Brain pericyte (primary cell): ENCODE data around the gene APOBEC3B.
A peak's percentile ranks its signal among the peaks of the same experiment; 100 is the strongest.
"Not testable (repeated sequence)": the region's sequence is repeated elsewhere in the genome, so short reads cannot be mapped to it uniquely, and the experiment has no call there.

Source experiments
- DNase-seq: peaks from one replicate; pipeline ENCODE4 v3.0.0-alpha.2; 2012; ENCODE audit warnings: low read depth, low spot score

APOBEC3B gene

GRCh38 chr22:38981992-38982927 is at the start of gene APOBEC3B:
Gene APOBEC3B (plus strand): TSS chr22:38982347. CDS start chr22:38982454, 107 bp downstream.
- DNase-seq: peak; percentile 65

- DNase-seq: no peak
These were observed 47.1 kb upstream of the APOBEC3B start for GRCh38 chr22:38935023-38935422.

DNA sequence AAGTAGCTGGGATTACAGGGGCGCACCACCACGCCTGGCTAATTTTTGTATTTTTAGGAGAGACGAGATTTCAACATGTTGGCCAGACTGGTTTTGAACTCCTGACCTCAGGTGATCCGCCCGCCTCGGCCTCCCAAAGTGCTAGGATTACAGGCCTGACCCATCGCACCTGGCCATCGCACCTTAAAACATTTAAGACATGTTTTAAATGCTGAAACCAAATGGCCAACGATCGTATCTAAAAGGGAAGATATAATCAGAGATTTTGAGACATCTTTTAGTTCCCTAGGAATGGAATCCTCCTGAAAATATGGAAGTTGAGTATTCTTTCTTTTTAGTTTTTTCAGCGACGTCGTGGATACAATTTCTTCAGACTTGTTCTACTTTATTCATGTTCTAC is 46.5 kb upstream of the APOBEC3B start:
- DNase-seq: no peak

GRCh38 chr22:38936562-38936961 is 45.6 kb upstream of the APOBEC3B start:
- no peak for DNase-seq

DNA sequence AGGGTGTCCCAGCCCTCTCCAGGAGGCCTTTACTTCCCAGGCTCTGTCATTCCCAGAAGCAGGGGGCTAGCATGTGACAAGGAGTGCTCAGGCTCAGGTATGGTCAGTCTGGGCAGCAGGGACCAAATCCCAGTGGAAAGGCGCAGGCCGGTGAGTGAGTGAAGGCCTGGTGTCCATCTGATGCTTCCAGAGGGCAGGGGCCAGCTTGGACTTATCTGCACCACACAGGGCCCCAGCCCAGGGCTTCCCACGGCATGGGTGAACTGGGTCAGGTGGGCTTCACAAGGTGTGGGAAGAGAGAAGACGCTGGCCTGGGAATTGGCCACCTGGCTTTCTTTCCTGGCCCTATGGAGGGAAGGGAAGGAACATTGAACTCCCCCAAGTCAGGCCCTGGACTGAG is 45.1 kb upstream of the APOBEC3B start:
- DNase-seq: no peak

- DNase-seq: no peak
These were observed 44.6 kb upstream of the APOBEC3B start for GRCh38 chr22:38937541-38937940.

- no peak for DNase-seq
These were observed 43.9 kb upstream of the APOBEC3B start for GRCh38 chr22:38938221-38938620.

DNA sequence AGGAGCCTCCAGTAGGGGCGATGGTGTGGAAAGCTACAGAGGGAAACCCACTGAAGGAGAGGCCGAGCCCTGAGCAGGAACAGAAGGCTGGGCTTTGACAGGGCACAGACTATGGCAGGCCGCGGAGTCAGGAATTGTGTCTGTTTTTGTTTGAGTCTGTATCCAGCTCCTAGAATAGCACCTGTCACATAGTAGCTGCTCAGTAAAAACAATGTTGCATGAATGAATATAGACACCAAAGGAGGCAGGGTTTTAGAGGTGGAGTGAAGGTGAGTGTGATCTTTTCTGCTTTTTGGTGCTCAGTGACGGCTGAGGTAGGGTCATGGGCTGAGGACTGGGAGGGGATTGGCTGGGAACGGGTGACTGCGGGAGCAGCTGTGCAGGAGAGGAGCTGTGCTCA is 43.2 kb upstream of the APOBEC3B start:
- no peak for DNase-seq

DNA sequence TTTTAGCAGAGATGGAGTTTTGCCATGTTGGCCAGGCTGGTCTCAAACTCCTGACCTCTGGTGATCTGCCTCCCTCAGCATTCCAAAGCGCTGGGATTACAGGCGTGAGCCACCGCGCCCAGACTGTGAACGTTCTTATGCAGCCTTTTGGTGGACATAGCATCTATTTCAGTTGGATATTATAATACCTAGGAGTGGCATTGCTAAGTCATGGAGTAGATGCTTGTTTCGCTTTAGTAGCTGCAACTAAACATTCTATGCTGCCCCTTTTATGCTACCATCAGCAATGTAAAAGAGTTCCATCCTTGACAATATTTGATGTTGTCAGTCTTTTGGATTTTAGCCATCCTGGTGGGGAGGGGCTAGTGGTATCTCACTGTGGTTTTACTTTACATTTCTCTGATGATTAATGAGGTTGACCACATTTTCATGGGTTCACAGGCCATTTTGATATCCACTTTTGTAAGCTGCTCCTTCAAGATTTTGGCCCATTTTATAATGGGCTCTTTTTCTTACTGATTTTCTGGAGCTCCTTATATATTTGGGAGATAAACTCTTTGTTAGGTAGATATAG is 41.2 kb upstream of the APOBEC3B start:
- DNase-seq: no peak

DNA sequence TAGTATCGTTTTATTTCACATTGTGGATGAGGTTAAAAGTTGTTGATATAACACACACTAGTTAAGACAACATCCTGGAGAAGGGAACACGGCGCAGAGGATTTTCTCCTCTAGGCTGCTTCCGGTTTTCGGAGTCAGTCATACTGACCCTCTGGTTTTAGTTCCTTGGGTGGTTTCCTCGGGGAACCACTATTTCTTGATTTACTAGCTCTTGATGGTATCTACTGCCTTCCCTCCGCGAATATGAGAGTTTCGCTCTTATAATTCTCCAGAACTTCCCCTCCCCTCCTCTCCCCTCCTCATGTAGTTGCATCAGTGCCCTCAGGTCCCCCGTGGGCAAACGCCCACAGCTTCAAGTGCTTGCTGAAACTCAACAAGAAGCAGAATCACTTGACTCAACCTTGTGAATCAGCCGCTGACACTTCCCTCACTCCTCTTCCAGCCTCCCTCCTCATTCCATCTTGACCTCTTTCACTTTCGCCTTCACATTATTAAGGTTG is 40.6 kb upstream of the APOBEC3B start:
- no peak for DNase-seq

GRCh38 chr22:38942702-38943101 is 39.4 kb upstream of the APOBEC3B start:
- no peak for DNase-seq

DNA sequence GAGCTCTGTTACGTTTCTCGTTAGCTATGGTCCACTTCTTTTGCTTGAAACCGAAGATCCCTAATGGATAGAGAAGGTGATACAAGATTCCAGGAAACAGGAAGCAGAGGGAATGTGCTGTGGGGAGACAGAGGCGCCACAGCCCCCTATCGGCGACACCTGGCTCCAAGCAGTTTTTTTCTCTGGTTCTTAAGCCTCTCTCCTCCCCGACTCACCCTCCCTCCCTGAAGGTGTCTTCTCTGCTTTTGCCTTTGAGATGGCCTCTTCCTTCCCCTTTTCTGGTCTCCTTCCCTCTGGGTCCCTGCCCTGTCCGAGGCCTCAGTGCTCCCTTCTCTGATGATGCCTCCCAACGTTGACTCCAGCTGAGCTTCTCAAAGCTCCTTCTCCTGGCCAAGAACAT is 38.9 kb upstream of the APOBEC3B start:
- no peak for DNase-seq

DNA sequence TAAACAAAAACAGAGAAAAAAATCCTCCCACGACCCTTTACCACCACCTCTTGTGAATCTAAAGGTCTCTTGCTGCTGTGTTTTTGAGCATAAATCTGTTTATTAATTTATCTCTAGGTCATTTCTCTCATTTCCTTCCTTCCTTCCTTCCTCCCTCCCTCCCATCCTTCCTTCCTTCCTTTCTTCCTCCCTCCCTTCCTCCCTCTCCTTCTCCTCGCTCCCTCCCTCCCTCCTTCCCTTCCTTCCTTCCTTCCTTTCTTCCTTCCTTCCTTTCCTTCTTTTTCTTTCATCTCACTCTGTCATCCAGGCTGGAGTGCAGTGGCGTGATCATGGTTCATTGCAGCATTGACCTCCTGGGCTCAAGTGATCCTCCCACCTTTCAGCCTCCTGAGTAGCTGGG is 38.3 kb upstream of the APOBEC3B start:
- DNase-seq: no peak

DNA sequence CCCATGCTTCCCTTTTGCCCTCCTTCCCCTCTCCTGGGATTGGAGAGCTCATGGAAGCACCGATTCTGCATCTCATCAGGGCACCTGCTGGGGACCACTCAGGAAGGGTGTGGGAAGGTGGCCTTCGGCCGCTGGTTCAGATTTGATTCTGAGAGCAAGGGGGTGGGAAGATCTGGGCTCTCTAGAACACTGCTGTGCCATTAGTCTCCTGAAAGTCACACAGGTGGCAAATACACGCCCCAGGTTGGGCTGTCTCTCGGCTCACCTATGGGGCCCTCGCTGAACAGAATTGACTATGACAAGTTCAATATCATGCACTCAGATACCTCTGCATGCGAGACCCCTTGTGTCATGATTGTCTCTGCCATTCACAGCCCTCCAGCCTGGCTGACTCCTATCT is 37.5 kb upstream of the APOBEC3B start:
- no peak for DNase-seq

GRCh38 chr22:38945706-38946338 is 36.3 kb upstream of the APOBEC3B start:
- not testable (repeated sequence) for DNase-seq

DNA sequence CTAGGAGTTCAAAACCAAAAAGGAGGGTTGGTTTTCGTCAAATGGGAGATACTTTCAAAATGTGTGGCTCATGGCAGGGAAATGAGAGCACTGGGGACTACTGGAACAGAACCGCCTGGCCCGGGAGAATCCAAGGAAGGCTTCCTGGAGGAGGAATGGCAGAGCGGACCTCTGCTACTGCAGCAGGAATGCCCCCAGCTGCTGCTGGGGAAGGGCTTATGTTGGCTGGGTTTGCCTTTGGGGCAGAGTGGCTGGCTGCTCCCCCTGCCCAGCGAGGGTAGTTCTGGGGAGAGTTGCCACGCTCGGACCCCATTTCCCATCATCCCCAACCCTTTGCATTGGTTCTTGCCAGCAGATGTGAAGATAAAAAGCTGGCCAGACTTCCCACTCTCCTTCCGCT is 35.4 kb upstream of the APOBEC3B start:
- DNase-seq: no peak

GRCh38 chr22:38947321-38948140 is 34.6 kb upstream of the APOBEC3B start:
- no peak for DNase-seq

- DNase-seq: no peak
These were observed 33.8 kb upstream of the APOBEC3B start for GRCh38 chr22:38948181-38948940.

GRCh38 chr22:38949889-38950405 is 32.2 kb upstream of the APOBEC3B start:
- DNase-seq: no peak

DNA sequence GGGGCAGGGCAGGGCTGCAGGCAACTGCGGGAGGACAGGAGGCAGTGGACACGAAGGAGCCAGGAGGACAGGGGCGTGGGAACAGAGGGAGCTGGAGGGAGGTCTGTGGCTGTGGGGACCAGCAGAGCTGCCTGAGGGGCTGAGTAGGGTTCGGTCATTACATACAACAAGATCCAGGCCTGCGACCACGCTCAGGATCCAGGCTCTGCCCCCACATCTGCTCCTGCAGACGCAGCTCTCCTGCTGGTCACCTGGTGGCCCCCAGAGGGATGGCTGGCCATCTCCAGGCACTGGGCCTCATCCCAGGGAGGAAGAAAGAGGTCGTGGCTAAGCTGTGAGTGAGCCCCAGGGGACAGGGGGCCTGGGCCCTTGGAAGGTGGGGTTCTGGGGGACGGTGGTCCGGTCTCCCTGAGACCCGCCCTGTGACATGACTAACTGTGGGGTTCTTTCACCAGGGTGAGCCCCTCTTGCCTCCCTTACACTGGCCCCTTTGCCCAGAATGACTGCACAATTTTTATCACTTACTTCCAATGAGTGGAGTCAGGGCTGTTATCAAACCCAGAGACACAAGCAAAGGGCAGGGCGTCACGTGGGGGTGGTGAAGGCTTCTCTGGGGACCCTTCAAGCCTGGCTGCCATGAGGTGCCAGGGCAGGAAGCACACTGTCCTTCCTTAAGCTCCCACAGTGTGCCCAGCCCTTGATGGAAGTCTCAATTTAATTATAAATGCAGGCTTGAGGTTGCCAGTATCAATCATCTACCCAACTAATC is 31.4 kb upstream of the APOBEC3B start:
- no peak for DNase-seq
